ENCODE results near the gene ZDHHC8.

ZDHHC8 gene

DNA sequence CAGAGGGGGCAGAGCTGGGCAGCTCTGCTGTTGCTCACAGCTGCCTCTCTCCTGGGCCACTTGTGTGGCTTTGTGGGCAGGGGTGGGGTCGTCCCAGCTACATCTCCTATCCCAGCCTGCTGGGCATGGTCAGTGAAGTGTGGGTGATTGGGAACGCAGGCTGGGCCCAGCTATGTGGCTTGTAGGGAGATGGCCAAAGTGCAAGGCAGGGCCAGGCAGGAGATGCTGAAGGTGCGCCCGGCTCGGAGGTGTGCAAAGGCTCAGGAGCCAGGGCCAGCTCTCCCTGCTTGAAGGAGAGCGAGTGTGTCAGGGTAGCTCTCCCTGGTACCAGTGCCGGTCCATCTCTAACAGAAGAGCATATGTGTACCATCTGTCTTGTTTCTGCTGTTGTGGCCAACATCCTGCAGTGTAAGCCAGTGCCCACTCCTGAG is 24.1 kb upstream of the ZDHHC8 start:
- no peak overlapping the region for H3K4me3 ChIP-seq (ENCODE audit: low read length)
- DNase-seq (ENCODE audit: low read depth) = no peak
- TF ChIP-seq, protein P1, sequence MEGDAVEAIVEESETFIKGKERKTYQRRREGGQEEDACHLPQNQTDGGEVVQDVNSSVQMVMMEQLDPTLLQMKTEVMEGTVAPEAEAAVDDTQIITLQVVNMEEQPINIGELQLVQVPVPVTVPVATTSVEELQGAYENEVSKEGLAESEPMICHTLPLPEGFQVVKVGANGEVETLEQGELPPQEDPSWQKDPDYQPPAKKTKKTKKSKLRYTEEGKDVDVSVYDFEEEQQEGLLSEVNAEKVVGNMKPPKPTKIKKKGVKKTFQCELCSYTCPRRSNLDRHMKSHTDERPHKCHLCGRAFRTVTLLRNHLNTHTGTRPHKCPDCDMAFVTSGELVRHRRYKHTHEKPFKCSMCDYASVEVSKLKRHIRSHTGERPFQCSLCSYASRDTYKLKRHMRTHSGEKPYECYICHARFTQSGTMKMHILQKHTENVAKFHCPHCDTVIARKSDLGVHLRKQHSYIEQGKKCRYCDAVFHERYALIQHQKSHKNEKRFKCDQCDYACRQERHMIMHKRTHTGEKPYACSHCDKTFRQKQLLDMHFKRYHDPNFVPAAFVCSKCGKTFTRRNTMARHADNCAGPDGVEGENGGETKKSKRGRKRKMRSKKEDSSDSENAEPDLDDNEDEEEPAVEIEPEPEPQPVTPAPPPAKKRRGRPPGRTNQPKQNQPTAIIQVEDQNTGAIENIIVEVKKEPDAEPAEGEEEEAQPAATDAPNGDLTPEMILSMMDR (IDR thresholded peaks at IDR 0.05; ENCODE audit: insufficient read depth, low read depth, low read length, missing control alignments) = no peak

DNA sequence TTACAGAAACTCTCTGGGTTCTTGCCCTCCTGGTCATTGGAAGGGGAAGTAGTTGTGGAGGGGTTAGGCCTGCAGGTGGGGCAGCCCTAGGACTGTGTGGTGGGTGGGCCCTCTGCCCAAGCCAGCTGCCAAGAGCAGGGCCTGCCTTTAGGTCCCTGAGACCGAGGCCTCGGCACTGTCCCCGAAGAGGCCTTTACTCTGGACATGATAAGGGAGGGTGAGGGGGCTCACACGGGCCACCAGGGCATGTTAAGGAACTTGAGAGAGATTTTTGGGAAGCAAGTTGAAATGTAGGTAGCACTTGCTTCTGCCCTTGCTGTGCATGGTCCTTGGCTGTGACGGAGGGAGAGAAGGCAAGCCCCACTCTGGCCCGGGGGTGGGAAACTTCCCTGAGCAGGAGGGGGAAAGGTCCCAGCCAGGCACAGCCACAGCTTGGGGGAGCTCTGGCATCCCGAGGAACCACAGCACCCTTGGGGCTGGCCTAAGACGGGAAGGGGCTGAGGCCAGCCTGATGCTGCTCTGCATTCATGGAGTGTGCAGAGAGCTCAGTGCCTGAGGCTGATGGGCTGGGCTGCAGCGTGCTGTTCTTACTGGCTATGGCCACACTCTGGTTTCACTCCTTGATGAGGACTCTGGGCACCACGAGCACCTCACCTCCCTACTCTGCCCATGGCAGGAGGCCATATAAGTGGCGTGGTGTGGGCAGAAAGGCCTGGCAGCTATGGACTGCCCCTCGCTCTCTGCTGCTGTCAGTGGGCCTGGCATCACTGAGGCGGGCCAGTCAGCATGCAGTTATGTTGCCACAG is 23.4 kb upstream of the ZDHHC8 start:
- no peak overlapping the region for H3K4me3 ChIP-seq (ENCODE audit: low read length)
- DNase-seq (ENCODE audit: low read depth) = no peak
- TF ChIP-seq, protein P1 (IDR thresholded peaks at IDR 0.05; ENCODE audit: insufficient read depth, low read depth, low read length, missing control alignments) = no peak

DNA sequence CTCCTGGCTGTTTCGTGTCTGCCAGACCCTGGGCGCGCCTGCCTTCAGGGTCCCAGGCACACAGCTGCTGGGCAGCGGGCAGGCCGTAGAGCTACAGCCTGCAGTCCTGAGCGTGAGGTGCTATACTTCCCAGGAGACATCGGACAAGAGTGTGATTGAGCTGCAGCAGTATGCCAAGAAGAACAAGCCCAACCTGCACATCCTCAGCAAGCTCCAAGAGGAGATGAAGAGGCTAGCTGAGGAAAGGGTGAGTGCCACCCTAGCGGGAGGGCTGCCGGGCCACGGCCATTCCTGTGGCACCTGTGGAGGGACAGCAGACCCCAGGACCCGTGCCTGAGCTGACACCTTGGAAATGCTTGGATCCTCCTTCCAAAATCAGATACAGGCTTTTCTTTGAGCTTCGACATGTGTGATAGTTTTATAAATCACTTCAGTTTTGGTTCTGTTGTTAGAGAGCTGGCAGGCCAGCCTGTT is 22.8 kb upstream of the ZDHHC8 start:
- TF ChIP-seq, protein P1 (IDR thresholded peaks at IDR 0.05; ENCODE audit: insufficient read depth, low read depth, low read length, missing control alignments) = no peak
- H3K4me3 ChIP-seq (ENCODE audit: low read length) = no peak overlapping the region
- no peak for DNase-seq (ENCODE audit: low read depth)

DNA sequence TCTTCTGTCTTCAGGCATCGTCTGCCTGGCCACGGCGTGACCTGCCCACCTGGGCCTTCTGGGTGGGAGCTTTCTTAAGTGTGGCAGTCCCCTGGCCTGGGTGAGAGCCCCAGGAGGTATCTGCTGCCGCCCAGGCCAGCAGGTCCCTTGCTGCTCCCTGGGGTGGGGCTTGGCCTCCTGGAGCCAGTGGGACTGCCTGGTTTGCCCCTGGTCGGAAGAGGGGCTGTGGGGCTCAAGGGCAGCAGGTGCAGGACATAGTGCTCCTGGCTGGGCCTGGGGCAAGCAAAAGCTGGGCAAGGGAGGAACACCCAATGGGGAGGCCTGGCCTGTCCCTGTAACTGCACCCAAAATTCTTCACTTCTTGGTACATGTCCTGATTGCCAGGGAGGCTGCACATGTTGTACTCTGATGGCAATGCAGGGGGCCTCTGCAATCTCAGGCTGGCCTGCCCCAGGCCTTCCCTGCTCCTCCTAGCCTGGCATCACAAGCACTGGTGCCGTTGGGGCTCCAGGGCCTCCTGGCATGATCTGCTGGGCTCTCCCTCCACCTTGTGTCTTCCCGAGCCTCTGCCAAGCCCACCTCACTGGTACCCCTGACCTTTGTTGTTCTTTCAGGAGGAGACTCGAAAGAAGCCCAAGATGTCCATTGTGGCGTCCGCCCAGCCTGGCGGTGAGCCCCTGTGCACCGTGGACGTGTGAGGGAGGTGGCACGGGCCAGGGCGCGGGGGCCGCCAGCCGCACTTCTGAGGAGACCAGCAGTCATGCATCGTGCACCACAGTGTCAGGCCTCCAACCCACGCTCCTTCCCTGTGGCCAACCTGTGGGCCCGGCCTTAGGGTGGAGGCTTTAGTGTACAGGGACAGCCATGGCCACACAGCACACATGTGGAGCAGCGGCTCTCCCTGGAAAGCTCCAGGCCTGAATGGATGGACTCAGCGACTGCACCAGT is 21.9 kb upstream of the ZDHHC8 start:
- TF ChIP-seq, protein P1 (IDR thresholded peaks at IDR 0.05; ENCODE audit: insufficient read depth, low read depth, low read length, missing control alignments) = no peak
- no peak overlapping the region for H3K4me3 ChIP-seq (ENCODE audit: low read length)
- DNase-seq (ENCODE audit: low read depth) = no peak

DNA sequence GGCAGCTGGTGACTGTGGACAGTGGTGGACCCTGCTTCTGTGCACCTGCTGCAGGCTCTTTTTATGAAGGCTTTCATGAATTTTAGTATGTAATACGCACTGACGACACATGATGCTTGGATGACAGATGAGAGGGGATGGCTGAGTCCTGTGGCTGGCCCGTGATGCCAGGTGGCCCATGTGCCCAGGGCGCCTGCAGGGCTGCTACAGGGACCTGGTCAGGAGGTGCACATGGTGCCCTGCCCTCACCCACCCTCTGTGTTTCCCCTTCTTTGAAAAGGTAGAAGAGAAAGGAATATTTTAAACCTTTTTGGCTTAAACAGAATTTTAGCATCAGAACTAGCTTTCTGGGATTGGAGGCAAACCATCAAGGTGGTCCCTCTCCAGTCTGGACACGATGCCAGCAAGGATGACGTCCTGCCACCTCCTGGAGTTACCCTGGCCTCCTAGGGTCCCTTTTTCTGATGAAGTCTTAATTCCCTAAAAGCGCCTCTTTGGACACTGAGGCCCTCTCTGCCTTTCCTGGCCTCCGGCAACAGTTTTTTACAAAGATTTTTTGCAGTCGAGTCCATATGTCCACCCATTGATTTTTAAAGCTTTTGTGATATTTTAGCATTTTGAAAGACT is 21.1 kb upstream of the ZDHHC8 start:
- TF ChIP-seq, protein P1 (IDR thresholded peaks at IDR 0.05; ENCODE audit: insufficient read depth, low read depth, low read length, missing control alignments) = no peak
- H3K4me3 ChIP-seq (ENCODE audit: low read length) = no peak overlapping the region
- no peak for DNase-seq (ENCODE audit: low read depth)

DNA sequence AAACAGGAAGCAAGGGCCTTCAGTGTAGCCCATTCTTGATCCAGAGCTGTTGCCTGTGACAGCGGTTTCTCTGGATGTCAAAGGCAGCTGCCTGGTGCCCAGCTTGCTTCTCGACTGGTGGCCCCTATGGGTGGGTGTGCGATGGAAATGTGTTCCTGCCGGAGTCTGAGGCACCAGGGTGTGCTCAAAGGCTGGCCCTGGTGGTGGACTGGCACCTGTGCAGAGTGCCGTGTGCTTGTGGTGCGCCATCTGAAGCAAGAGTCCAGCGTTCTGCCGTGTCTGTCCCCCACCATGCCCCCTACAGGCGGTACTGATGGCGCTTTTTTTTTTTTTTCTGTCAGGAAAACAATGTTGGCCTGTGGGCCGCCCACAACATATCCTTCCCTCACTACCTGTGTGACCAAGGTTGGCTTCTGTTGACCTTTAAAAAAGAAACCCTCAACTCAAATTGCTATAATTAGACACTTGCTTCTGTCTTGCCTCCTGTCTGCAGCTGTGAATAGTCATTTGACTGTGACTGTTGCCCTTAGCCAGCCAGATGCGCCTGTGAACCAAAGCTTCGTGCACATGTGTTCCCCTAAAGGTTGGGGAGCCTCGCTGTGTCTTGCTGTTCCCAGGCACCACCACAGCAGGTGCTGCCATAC is 20.4 kb upstream of the ZDHHC8 start:
- DNase-seq (ENCODE audit: low read depth) = peak; percentile 32
- no peak overlapping the region for H3K4me3 ChIP-seq (ENCODE audit: low read length)
- TF ChIP-seq, protein P1 (IDR thresholded peaks at IDR 0.05; ENCODE audit: insufficient read depth, low read depth, low read length, missing control alignments) = peak; percentile 39

All from epithelial cell of esophagus (primary cell).